Fibroblast of mammary gland (primary cell): Measurements from ENCODE around the gene NEXMIF.
A peak's percentile ranks its signal among the peaks of the same experiment; 100 is the strongest.
"Not testable (repeated sequence)": the region's sequence is repeated elsewhere in the genome, so short reads cannot be mapped to it uniquely, and the experiment has no call there.

Experiments used
- DNase-seq: peaks from one replicate; pipeline ENCODE4 v3.0.0-alpha.2; 2010; ENCODE audit warnings: low read depth
- H3K4me3 ChIP-seq: 2 replicates; pipeline ENCODE4 v1.5.1; 2011; ENCODE audit warnings: low read depth, mild to moderate bottlenecking, low read length, moderate library complexity; ENCODE audit not compliant: control insufficient read depth
- CTCF ChIP-seq: conservative IDR thresholded peaks from 2 replicates; pipeline ENCODE4 v1.5.1; 2011; ENCODE audit warnings: low read depth, low read length, inconsistent platforms; ENCODE audit not compliant: control insufficient read depth, insufficient read depth

NEXMIF gene

DNA sequence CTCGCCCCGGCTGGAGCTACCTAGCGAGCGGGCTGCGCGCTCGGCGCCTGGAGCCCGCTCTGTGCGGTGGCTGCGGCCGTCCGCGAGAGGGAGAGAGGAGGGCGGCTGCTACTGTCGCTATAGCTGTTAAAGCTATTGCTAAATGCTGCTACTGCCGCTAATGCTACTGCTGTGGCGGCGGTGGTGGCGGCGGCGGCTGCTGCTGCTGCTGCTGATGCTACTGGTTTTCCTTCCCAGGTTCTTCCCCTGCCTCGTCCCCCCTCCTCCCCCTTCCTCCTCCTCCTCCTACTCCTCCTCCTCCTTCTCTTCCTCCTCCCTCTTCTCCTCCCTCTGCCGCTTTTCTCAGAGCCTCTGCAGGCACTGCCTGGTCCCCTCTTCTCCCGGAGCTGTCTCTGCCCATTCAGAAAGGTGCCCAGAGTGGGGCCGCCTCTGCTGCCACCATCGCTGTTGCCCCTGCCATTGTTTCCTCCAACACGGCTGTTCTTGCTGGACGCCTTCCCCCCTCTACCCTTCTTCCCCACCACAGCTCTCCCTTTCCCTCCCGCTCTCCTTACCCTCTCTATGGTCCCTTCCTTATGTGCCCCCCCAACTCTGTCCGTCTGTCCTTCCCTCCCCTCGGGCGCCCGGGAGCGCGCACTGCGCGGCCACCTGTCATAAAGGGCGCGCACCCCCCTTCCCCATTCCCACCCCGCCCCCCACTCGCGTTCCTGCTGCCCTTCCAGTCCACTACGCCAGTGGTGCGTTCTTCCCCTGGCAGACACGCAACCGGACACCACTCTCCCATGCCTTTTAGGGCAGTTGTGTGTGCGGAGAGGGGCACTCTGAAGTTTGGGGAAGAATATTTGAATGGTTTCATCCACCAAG lies at the start of gene NEXMIF:
Gene NEXMIF, minus strand, starts transcription at position 228 of the 864 bp plus-strand sequence.
- H3K4me3 ChIP-seq, result no peak within 1 kb of the TSS
- peak; percentile 7 for DNase-seq
- TF ChIP-seq CTCF, result no peak

DNA sequence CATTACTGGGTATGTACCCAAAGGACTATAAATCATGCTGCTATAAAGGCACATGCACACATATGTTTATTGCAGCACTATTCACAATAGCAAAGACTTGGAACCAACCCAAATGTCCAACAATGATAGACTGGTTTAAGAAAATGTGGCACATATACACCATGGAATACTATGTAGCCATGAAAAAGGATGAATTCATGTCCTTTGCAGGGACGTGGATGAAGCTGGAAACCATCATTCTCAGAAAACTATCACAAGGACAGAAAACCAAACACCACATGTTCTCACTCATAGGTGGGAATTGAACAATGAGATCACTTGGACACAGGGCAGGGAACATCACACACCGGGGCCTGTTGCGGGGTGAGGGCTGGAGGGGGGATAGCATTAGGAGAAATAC lies 36.7 kb upstream of the NEXMIF start:
- DNase-seq, H3K4me3 ChIP-seq: not testable (repeated sequence)

DNA sequence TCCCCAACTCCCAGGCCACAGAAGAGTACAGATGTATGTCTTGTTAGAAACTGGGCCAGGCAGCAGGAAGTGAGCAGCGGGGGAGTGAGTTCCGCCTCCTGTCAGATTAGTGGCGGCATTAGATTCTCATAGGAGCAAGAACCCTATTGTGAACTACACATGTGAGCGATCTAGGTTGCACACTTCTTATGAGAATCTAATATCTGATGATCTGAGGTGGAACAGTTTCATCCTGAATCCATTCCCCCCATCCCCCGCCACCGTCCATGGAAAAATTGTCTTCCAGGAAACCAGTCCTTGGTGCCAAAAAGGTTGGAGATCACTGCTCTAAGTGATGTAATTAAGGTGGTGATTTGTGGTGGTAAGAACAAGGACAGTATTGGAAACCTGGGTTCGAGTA lies 24.5 kb upstream of the NEXMIF start:
- no peak overlapping the region for H3K4me3 ChIP-seq
- TF ChIP-seq CTCF, result no peak
- no peak for DNase-seq

DNA sequence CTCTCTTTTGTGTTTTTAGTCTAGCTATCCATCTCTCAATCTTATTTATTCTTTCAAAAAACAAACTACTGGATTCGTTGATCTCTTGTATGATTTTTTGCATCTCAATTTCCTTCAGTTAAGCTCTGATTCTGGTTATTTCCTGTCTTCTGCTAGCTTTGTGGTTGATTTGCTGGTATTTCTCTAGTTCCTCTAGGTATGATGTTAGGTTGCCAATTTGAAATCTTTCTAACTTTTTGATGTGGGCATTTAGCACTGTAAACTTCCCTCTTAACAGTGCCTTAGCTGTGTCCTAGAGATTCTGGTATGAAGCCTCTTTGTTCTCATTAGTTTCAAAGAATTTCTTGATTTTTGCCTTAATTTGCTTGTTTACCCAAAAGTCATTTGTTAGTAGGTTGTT lies 15.2 kb upstream of the NEXMIF start:
- DNase-seq, result no peak
- TF ChIP-seq CTCF, result no peak
- no peak overlapping the region for H3K4me3 ChIP-seq

DNA sequence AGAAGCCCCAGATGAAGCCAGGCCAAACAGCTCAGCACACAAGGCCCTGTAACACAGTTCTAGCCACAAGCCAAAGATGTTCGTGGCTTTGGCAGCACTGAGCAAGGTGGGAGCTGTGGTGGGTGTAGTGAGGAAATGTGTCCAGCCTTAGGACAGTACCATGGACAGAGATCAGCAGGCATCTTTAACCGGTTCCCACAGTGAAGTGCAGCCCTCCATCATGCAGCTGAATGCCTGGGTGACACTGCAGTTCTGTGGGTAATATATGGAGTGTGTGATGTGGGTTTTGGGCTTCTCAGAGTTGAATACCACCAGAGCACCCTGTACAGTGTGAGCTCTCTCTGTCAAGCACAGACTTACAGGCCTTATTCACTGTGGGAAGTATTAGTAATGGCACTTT lies 6.0 kb upstream of the NEXMIF start:
- no peak overlapping the region for H3K4me3 ChIP-seq
- no peak for DNase-seq
- TF ChIP-seq CTCF, result no peak

DNA sequence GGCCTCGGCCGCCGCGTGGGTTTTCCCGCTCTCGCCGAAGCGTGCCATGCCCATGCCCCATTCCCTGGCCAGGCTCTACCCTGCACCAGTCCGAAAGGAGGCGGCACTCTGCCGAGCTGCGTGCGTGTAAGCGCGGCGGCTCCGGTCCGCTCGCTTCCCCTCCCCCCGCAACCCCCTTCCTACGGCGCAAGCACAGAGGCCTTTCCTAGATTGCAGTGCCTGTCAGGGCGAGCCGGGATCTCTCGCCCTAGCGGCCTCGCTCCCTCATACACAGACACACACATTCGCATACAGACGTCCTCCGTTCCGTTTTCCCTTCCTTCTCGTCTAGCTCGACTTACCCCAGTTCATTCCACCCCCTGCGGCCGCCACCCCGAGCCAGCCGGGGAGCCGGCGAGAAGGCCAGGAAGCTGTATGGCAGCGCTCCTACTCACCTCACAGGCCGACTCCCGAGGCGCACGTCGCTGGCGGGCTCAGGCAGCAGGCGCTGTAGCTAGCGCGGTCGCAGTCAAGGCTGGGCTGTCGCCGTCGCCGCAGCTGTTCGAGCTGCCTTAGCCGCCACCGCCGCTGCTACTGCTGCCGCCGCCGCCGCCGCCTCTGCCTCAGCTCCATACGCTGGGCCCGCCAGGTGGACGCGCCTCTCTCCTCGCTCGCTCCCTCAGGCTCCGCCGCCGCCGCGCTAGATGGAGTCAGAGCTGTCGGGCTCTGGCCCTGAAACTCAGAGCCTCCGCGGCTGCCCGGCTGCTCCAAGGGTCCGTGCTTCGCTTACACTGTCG lies 615 bp downstream of the NEXMIF start:
- DNase-seq, result no peak
- TF ChIP-seq CTCF, result no peak
- H3K4me3 ChIP-seq, result no peak overlapping the region

DNA sequence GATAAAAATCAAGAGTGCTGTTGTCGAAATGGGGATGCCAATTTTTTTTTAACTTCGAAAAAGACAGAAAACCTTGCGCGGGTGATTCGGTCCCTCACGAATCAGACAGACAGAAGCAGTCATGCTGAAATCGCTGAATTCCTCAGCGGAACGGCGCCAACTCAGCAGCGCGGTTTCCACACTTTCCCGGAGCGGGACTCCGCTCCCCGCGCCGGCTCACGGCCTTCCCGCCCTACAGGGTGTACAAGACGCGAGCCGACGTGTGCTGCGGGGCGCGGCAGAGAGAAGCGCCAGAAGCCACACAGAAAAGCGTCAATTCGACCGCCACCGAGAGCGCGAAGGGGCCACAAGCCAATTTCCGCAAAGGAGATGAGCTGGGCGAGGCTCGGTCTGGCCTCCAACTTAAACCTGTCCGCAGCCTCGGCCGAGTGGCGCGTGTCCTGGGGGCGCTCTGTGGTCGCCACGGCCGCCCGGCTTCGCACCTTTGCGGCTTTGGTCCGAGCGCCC lies 1.3 kb downstream of the NEXMIF start:
- DNase-seq, result no peak
- TF ChIP-seq CTCF, result no peak
- no peak overlapping the region for H3K4me3 ChIP-seq
